Hepatocyte (in vitro differentiated cells): Measurements from ENCODE around the gene NCLN.

Experiments
- CTCF ChIP-seq: fragments of 200-600 bp; sonication (generic); IDR thresholded peaks from 2 replicates; pipeline ENCODE4 v1.5.1; 2016; ENCODE audit warnings: antibody characterized with exemption, mild to moderate bottlenecking; ENCODE audit not compliant: poor library complexity
- EZH2 ChIP-seq: fragments of 200-600 bp; sonication (generic); IDR thresholded peaks from 2 replicates; pipeline ENCODE4 v1.6.1; 2016; ENCODE audit warnings: antibody characterized with exemption, mild to moderate bottlenecking, borderline replicate concordance
- EZH2phosphoT487 ChIP-seq: fragments of 200-600 bp; sonication (generic); IDR thresholded peaks from one replicate; pipeline ENCODE4 v1.6.1; 2018; ENCODE audit warnings: antibody characterized with exemption, mild to moderate bottlenecking, low read depth, moderate library complexity; ENCODE audit not compliant: unreplicated experiment, severe bottlenecking

- no peak for TF ChIP-seq CTCF
- TF ChIP-seq EZH2phosphoT487: no peak
- TF ChIP-seq EZH2: no peak
These were observed 49.1 kb downstream of the NCLN start for GRCh38 chr19:3234800-3235199.
